Esophagus muscularis mucosa (tissue), 4 donors: Measurements from ENCODE around the gene OSR1. TPM values are rescaled to one million over a fixed set of nuclear protein-coding genes. Genes with fewer than 3 reads are reported as not detected.

Experiments
- DNase-seq: peaks from one replicate; pipeline ENCODE4 v3.0.0-alpha.2; 2017; ENCODE audit errors: extremely low spot score
- H3K27ac ChIP-seq, 4 donors: fragments of 200-600 bp; sonication (generic); replicated peaks in 1 of 4; 1 replicate in 3 of 4; 2 replicates in 1 of 4; pipeline ENCODE4 v1.5.1; 2016 to 2019; ENCODE audit warnings: mild to moderate bottlenecking in 1 of 4
- H3K27me3 ChIP-seq, 4 donors: fragments of 200-600 bp; sonication (generic); one replicate each; pipeline versions ENCODE4 v1.5.1 to v1.6.0; 2016 to 2019
- H3K36me3 ChIP-seq, 4 donors: fragments of 200-600 bp; sonication (generic); one replicate each; pipeline ENCODE4 v1.5.1; 2016 to 2019
- H3K4me1 ChIP-seq, 4 donors: fragments of 200-600 bp; sonication (generic); one replicate each; pipeline ENCODE4 v1.5.1; 2016 to 2019
- H3K4me3 ChIP-seq, 4 donors: fragments of 200-600 bp; sonication (generic); 1 replicate in 2 of 4; 2 replicates in 2 of 4; pipeline ENCODE4 v1.5.1; 2016 to 2019; ENCODE audit warnings: mild to moderate bottlenecking in 4 of 4, moderate library complexity in 1 of 4
- H3K9me3 ChIP-seq, 4 donors: fragments of 200-600 bp; sonication (generic); 1 replicate in 3 of 4; 2 replicates in 1 of 4; pipeline ENCODE4 v1.5.1; 2016 to 2019
- CTCF ChIP-seq, 3 experiments: fragments of 200-600 bp in 2 of 3; fragments of 450-650 bp in 1 of 3; sonication (generic) in 2 of 3; IDR thresholded peaks; one replicate each; pipeline ENCODE4 v1.5.1; 2017 to 2019; ENCODE audit warnings: antibody characterized with exemption in 3 of 3, mild to moderate bottlenecking in 2 of 3, moderate library complexity in 1 of 3
- EP300 ChIP-seq: sonication (generic); formaldehyde crosslinking; IDR thresholded peaks from one replicate; pipeline ENCODE4 v1.6.1; 2017; ENCODE audit warnings: antibody characterized with exemption
- POLR2A ChIP-seq: fragments of 450-650 bp; IDR thresholded peaks from one replicate; pipeline ENCODE4 v1.6.1; 2017; ENCODE audit warnings: antibody characterized with exemption, moderate library complexity, mild to moderate bottlenecking, low read depth
- POLR2AphosphoS5 ChIP-seq, 2 donors: sonication (generic); formaldehyde crosslinking; IDR thresholded peaks; one replicate each; pipeline ENCODE4 v1.6.1; 2017; ENCODE audit warnings: antibody characterized with exemption in 2 of 2
- WGBS: methylation state at CpG from one replicate; pipeline ENCODE4 v1.1.5; 2018; 5-methylcytosine and 5-hydroxymethylcytosine counted together
- intact Hi-C: fragments of 100-400 bp; cut with DNase I; formaldehyde crosslinking; loops from one replicate; pipeline ENCODE4 v1.15.1; 2023
- total RNA-seq, 4 donors: library from RNA; depleted of rRNA; stranded (reverse); fragments of >200 nt; gene quantifications; one replicate each; pipeline versions ENCODE4 v1.1.0 to v1.2.1, GENCODE V29; 2016

OSR1 gene
- total RNA-seq, 4 donors from 2014 or later, result 50.3 to 99.6 (median 74.7) TPM

GRCh38 chr2:19361325-19361990 is 3.0 kb upstream of the OSR1 start:
- intact Hi-C loops, result loop anchor here (5.0 to 10.0 kb wide), 4 partner anchors 374 to 929 kb away; no protein-coding TSS in a partner anchor

GRCh38 chr2:19360966-19361321 is 2.5 kb upstream of the OSR1 start:
- Histone ChIP-seq H3K36me3 (no peaks in the 10 kb centered on the region), H3K27ac (peak overlapping the region; percentile 87 to 94 (median 91)), H3K4me3 (peak overlapping the region; percentile 52 to 74 (median 68)), H3K27me3 (peaks cover 0 to 23% (median 0%) of the 10 kb centered on the region in 4 donors), H3K4me1 (peaks cover 22 to 69% (median 55%) of the 10 kb centered on the region in 4 donors), H3K9me3 (no peaks in the 10 kb centered on the region)
- TF ChIP-seq POLR2AphosphoS5 (IDR thresholded peaks at IDR 0.05) (no peak), EP300 (no peak), CTCF (IDR thresholded peaks at IDR 0.05) (no peak), POLR2A (no peak)
- DNase-seq, result no peak
- intact Hi-C loops, result loop anchor here (5.0 to 10.0 kb wide), 4 partner anchors 374 to 929 kb away; no protein-coding TSS in a partner anchor
- 25% methylated on average over 4 of the region's 17 CpGs for WGBS

More at GRCh38 chr2:19361325-19361990, 3.0 kb upstream of the OSR1 start:
- peak; percentile 92 for DNase-seq
- Histone ChIP-seq H3K27ac (peak overlapping the region; percentile 87 to 94 (median 91)), H3K36me3 (no peaks in the 10 kb centered on the region), H3K4me3 (peak overlapping the region; percentile 52 to 74 (median 68)), H3K4me1 (peaks cover 22 to 66% (median 54%) of the 10 kb centered on the region in 4 donors), H3K9me3 (no peaks in the 10 kb centered on the region), H3K27me3 (peaks cover 0 to 18% (median 0%) of the 10 kb centered on the region in 4 donors)
- TF ChIP-seq POLR2AphosphoS5 (IDR thresholded peaks at IDR 0.05) (peak; percentile 26 to 29), EP300 (no peak), POLR2A (no peak), CTCF (IDR thresholded peaks at IDR 0.05) (no peak)
- 55% methylated on average over 16 of the region's 51 CpGs for WGBS

GRCh38 chr2:19360266-19360965 is 2.0 kb upstream of the OSR1 start:
- DNase-seq, result peak; percentile 79
- Histone ChIP-seq H3K9me3 (no peaks in the 10 kb centered on the region), H3K4me3 (no peak overlapping the region), H3K4me1 (peaks cover 22 to 74% (median 58%) of the 10 kb centered on the region in 4 donors), H3K27ac (peak overlapping the region; percentile 87 to 94 (median 91)), H3K27me3 (peaks cover 0 to 28% (median 0%) of the 10 kb centered on the region in 4 donors), H3K36me3 (no peaks in the 10 kb centered on the region)
- TF ChIP-seq EP300, result no peak
- no peak for TF ChIP-seq CTCF (IDR thresholded peaks at IDR 0.05)
- TF ChIP-seq POLR2A, result no peak
- no peak for TF ChIP-seq POLR2AphosphoS5 (IDR thresholded peaks at IDR 0.05)
- intact Hi-C loops, result loop anchor here (5.0 to 10.0 kb wide), 4 partner anchors 373 to 928 kb away; no protein-coding TSS in a partner anchor
- 76% methylated on average over 4 of the region's 4 CpGs for WGBS

- peak; percentile 84 for DNase-seq
- TF ChIP-seq POLR2AphosphoS5 (IDR thresholded peaks at IDR 0.05), result no peak
- TF ChIP-seq POLR2A, result no peak
- no peak for TF ChIP-seq EP300
- TF ChIP-seq CTCF (IDR thresholded peaks at IDR 0.05), result no peak
- H3K36me3 ChIP-seq, result no peaks in the 10 kb centered on the region
- intact Hi-C loops, result loop anchor here (10.0 kb wide), 1 partner anchor 695 kb away; the partner anchor contains the start of gene LAPTM4A
- H3K27me3 ChIP-seq, result peaks cover 0 to 30% (median 0%) of the 10 kb centered on the region in 4 donors
- H3K4me1 ChIP-seq, result peaks cover 22 to 84% (median 68%) of the 10 kb centered on the region in 4 donors
- no peaks in the 10 kb centered on the region for H3K9me3 ChIP-seq
- H3K27ac ChIP-seq, result peak overlapping the region; percentile 87 to 94 (median 91)
- peak overlapping the region; percentile 75 to 90 (median 84) for H3K4me3 ChIP-seq
- WGBS, result 60% methylated on average over 4 of the region's 4 CpGs
These were observed 1.0 kb upstream of the OSR1 start for GRCh38 chr2:19359456-19359855.
